H1 (cell line): ENCODE measurements around the gene FLRT3. TPM values are rescaled to one million over a fixed set of nuclear protein-coding genes. Genes with fewer than 3 reads are reported as not detected.

Source experiments
- CTCF ChIA-PET: fragments of 300-600 bp; sonication (Branson Sonifier 250); formaldehyde crosslinking; loops from one replicate; lab custom pipeline; 2021; ENCODE audit not compliant: partially characterized antibody; lab: Charles Lee
- POLR2A ChIA-PET: fragments of 300-600 bp; sonication (Branson Sonifier 250); formaldehyde crosslinking; loops from one replicate; lab custom pipeline; 2021; ENCODE audit warnings: inconsistent platforms; ENCODE audit not compliant: partially characterized antibody; lab: Charles Lee
- DNase-seq, 2 experiments: peaks; one replicate each; pipeline versions ENCODE4 v3.0.0 to v3.0.0-alpha.2; 2010 to 2022; ENCODE audit warnings: low spot score in 2 of 2, low read depth in 1 of 2, mixed read lengths in 1 of 2
- FAIRE-seq: peaks from 2 replicates; lab custom pipeline; 2011; peaks lifted over from hg19 to GRCh38; lab: Jason Lieb, UNC
- H2AFZ ChIP-seq: 2 replicates; pipeline ENCODE4 v1.8.1; 2012; ENCODE audit warnings: low read length, inconsistent platforms
- H2AK5ac ChIP-seq: 2 replicates; pipeline ENCODE4 v1.6.1; 2013; ENCODE audit warnings: low read depth, low read length
- H2BK120ac ChIP-seq: replicated peaks from 2 replicates; pipeline ENCODE3; 2013; ENCODE audit warnings: low read depth, low read length, inconsistent platforms
- H2BK12ac ChIP-seq: 2 replicates; pipeline ENCODE4 v1.6.1; 2013; ENCODE audit warnings: low read depth, low read length
- H2BK15ac ChIP-seq: 2 replicates; pipeline ENCODE4 v1.6.1; 2013; ENCODE audit warnings: low read length
- H2BK20ac ChIP-seq: 2 replicates; pipeline ENCODE4 v1.6.1; 2013; ENCODE audit warnings: low read length
- H2BK5ac ChIP-seq: 2 replicates; pipeline ENCODE4 v1.6.1; 2013; ENCODE audit warnings: low read depth, low read length
- H3K14ac ChIP-seq: 2 replicates; pipeline ENCODE4 v1.6.1; 2013; ENCODE audit warnings: inconsistent platforms; ENCODE audit not compliant: insufficient read length
- H3K18ac ChIP-seq: 2 replicates; pipeline ENCODE4 v1.6.1; 2013; ENCODE audit warnings: low read length; ENCODE audit errors: extremely low read depth
- H3K23ac ChIP-seq: 2 replicates; pipeline ENCODE4 v1.6.1; 2013; ENCODE audit warnings: inconsistent platforms; ENCODE audit not compliant: insufficient read length
- H3K23me2 ChIP-seq: 2 replicates; pipeline ENCODE4 v1.6.1; 2013; ENCODE audit warnings: low read depth, low read length
- H3K27ac ChIP-seq: 2 replicates; pipeline ENCODE4 v1.6.1; 2011; ENCODE audit warnings: low read depth, low read length, inconsistent platforms
- H3K27me3 ChIP-seq, 4 experiments: replicated peaks in 1 of 4; 1 replicate in 1 of 4; 2 replicates in 3 of 4; pipeline versions ENCODE4 v1.6.1 to v1.8.1; 2011 to 2013; ENCODE audit warnings: low read length in 3 of 4, mild to moderate bottlenecking in 3 of 4, inconsistent platforms in 2 of 4, mixed read lengths in 2 of 4, moderate library complexity in 1 of 4; ENCODE audit not compliant: control insufficient read depth in 3 of 4, insufficient read depth in 3 of 4; ENCODE audit errors: extremely low read depth in 1 of 4
- H3K36me3 ChIP-seq, 4 experiments: 2 replicates each; pipeline versions ENCODE4 v1.6.1 to v1.8.1; 2011 to 2013; ENCODE audit warnings: mild to moderate bottlenecking in 4 of 4, low read length in 3 of 4, moderate library complexity in 2 of 4, control low read depth in 1 of 4, inconsistent platforms in 1 of 4; ENCODE audit not compliant: insufficient read depth in 4 of 4, control insufficient read depth in 2 of 4
- H3K4ac ChIP-seq: replicated peaks from 2 replicates; pipeline ENCODE3; 2013; ENCODE audit warnings: low read length, low read depth, mixed read lengths, inconsistent platforms; ENCODE audit not compliant: insufficient read length
- H3K4me1 ChIP-seq, 4 experiments: replicated peaks in 1 of 4; 1 replicate in 1 of 4; 2 replicates in 3 of 4; pipeline versions ENCODE4 v1.6.1 to v1.8.1; 2011 to 2013; ENCODE audit warnings: low read length in 3 of 4, inconsistent platforms in 2 of 4, mixed read lengths in 1 of 4; ENCODE audit not compliant: insufficient read depth in 4 of 4, control insufficient read depth in 3 of 4
- H3K4me2 ChIP-seq, 2 experiments: 2 replicates each; pipeline versions ENCODE4 v1.6.1 to v1.8.1; 2011 to 2013; ENCODE audit warnings: low read depth in 2 of 2, low read length in 2 of 2, control low read depth in 1 of 2, inconsistent platforms in 1 of 2, mild to moderate bottlenecking in 1 of 2; ENCODE audit not compliant: insufficient read depth in 1 of 2
- H3K4me3 ChIP-seq, 4 experiments: fragments of 200-600, 300-600 bp in 1 of 4; sonication (generic), shearing (Covaris generic), sonication (Bioruptor Twin) in 1 of 4; 2 replicates each; pipeline versions ENCODE4 v1.5.1 to v1.8.1; 2011 to 2016; ENCODE audit warnings: low read length in 4 of 4, low read depth in 3 of 4, control low read depth in 2 of 4, inconsistent platforms in 2 of 4, mild to moderate bottlenecking in 2 of 4, mixed read lengths in 1 of 4, moderate library complexity in 1 of 4; ENCODE audit not compliant: insufficient read depth in 2 of 4; ENCODE audit errors: extremely low read depth in 1 of 4
- H3K56ac ChIP-seq: replicated peaks from 2 replicates; pipeline ENCODE3; 2013; ENCODE audit warnings: low read depth, mild to moderate bottlenecking, mixed read lengths, low read length, inconsistent platforms; ENCODE audit not compliant: insufficient read length
- H3K79me1 ChIP-seq: 2 replicates; pipeline ENCODE4 v1.6.1; 2013; ENCODE audit warnings: low read depth, low read length, control low read depth
- H3K79me2 ChIP-seq, 2 experiments: 2 replicates each; pipeline versions ENCODE4 v1.6.1 to v1.8.1; 2012 to 2013; ENCODE audit warnings: low read length in 2 of 2, mild to moderate bottlenecking in 2 of 2, inconsistent platforms in 1 of 2; ENCODE audit not compliant: insufficient read depth in 2 of 2, control insufficient read depth in 1 of 2
- H3K9ac ChIP-seq, 4 experiments: replicated peaks in 1 of 4; 1 replicate in 1 of 4; 2 replicates in 3 of 4; pipeline versions ENCODE4 v1.6.1 to v1.8.1; 2011 to 2013; ENCODE audit warnings: low read depth in 3 of 4, low read length in 3 of 4, control low read depth in 2 of 4, mild to moderate bottlenecking in 2 of 4, moderate library complexity in 2 of 4, inconsistent platforms in 1 of 4; ENCODE audit errors: extremely low read depth in 1 of 4
- H3K9me3 ChIP-seq, 2 experiments: 2 replicates each; pipeline versions ENCODE4 v1.6.1 to v1.8.1; 2012 to 2013; ENCODE audit warnings: mild to moderate bottlenecking in 2 of 2, moderate library complexity in 2 of 2, control low read depth in 1 of 2, inconsistent platforms in 1 of 2, low read depth in 1 of 2, low read length in 1 of 2, mixed read lengths in 1 of 2; ENCODE audit not compliant: insufficient read depth in 2 of 2
- H4K20me1 ChIP-seq, 2 experiments: replicated peaks in 1 of 2; 2 replicates each; pipeline versions ENCODE3 to v1.8.1; 2011 to 2013; ENCODE audit warnings: inconsistent platforms in 2 of 2, low read length in 2 of 2, mild to moderate bottlenecking in 1 of 2; ENCODE audit not compliant: insufficient read depth in 2 of 2, control insufficient read depth in 1 of 2
- H4K5ac ChIP-seq: 2 replicates; pipeline ENCODE4 v1.6.1; 2013; ENCODE audit warnings: low read length, low read depth, mixed read lengths, inconsistent platforms; ENCODE audit not compliant: insufficient read length
- H4K8ac ChIP-seq: 2 replicates; pipeline ENCODE4 v1.8.0; 2013; ENCODE audit warnings: mild to moderate bottlenecking, moderate library complexity, low read length, inconsistent platforms; ENCODE audit not compliant: insufficient read depth; ENCODE audit errors: extremely low read depth
- H4K91ac ChIP-seq: replicated peaks from 2 replicates; pipeline ENCODE3; 2013; ENCODE audit warnings: low read length, mixed read lengths, inconsistent platforms; ENCODE audit not compliant: insufficient read length
- CHD1 ChIP-seq: IDR thresholded peaks from 2 replicates; pipeline ENCODE4 v1.6.1; 2012; ENCODE audit warnings: low read depth, low read length, improper control_type of control experiment
- RAD21 ChIP-seq, 2 experiments: IDR thresholded peaks in 1 of 2; conservative IDR thresholded peaks in 1 of 2; 2 replicates each; pipeline ENCODE4 v1.6.1; 2011; ENCODE audit warnings: low read depth in 2 of 2, low read length in 2 of 2, improper control_type of control experiment in 1 of 2, inconsistent platforms in 1 of 2, mild to moderate bottlenecking in 1 of 2, moderate library complexity in 1 of 2
- TEAD4 ChIP-seq: IDR thresholded peaks from 2 replicates; pipeline ENCODE4 v1.6.1; 2012; ENCODE audit warnings: low read depth, low read length, inconsistent platforms, mixed read lengths
- WGBS, 2 experiments: shearing (Covaris generic) in 1 of 2; methylation state at CpG; one replicate each; pipeline versions ENCODE4 v1.1.6 to v1.1.7; 2013 to 2015; ENCODE audit warnings: low lambda C conversion rate in 2 of 2, mixed read lengths in 2 of 2, inconsistent platforms in 1 of 2, low coverage in 1 of 2, missing lambda C conversion rate in 1 of 2; ENCODE audit not compliant: insufficient replicate concordance in 2 of 2, insufficient coverage in 1 of 2, insufficient read length in 1 of 2; ENCODE audit errors: extremely low coverage in 1 of 2, missing lambda C conversion rate in 1 of 2; 5-methylcytosine and 5-hydroxymethylcytosine counted together
- polyA plus RNA-seq, 7 experiments: library from polyadenylated mRNA; depleted of rRNA in 3 of 7; stranded (reverse) in 5 of 7; unstranded in 2 of 7; fragments of >200 nt in 5 of 7; fragments of 200-250 nt in 2 of 7; gene quantifications; 1 replicate in 5 of 7; 2 replicates in 1 of 7; 4 replicates in 1 of 7; pipeline versions ENCODE4 v1.2.1 to v1.2.3, GENCODE V29; 2011 to 2013; ENCODE audit warnings: missing spikeins in 2 of 7, mixed read lengths in 2 of 7
- total RNA-seq: library from RNA; stranded (reverse); fragmentation: NEBNext Ultra II Directional; extraction: Animal tissue kit (Norgen Biotek cat#: 25700); gene quantifications from 2 replicates; pipeline ENCODE4 v1.2.1, GENCODE V29; 2021

The FLRT3 gene
- total and polyA plus RNA-seq, 2 of the 8 experiments (the other 6 are each of a cell fraction or from before 2014, with no cell fraction given), result 0.35 to 0.41 TPM

DNA sequence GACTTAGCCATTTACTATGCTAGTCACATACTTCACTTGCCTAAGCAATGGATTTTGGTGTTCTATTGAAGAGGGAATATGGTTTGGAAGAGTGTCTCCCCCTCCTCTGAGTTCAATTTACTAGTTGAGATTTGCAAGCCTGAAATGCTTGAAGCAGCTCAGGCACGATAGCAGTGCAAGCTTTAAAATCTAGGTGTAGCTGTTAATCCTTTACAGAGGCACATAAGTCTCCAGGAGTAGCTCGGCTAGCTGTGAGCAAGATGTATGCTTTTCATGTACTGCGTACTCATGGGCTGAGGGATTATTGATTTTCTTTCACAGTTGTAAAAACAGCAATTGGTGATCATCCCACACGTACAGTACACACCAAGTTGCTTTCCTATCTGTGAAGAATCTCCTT lies 726 bp downstream of the FLRT3 start:
- Histone ChIP-seq H3K18ac (no peak overlapping the region), H3K4me1 (peaks cover 0 to 12% (median 3%) of the 10 kb centered on the region in 4 experiments; a peak in 3 of 7 replicates), H3K27me3 (no peaks in the 10 kb centered on the region), H3K56ac (no peak overlapping the region), H3K23ac (no peak overlapping the region), H2BK5ac (no peak overlapping the region), H3K27ac (no peak overlapping the region), H2AFZ (peak overlapping the region; percentile 50; the same call in 1 of the 2 replicates), H3K9me3 (no peaks in the 10 kb centered on the region), H4K8ac (no peak overlapping the region), H4K20me1 (no peaks in the 10 kb centered on the region), H2AK5ac (no peak overlapping the region), H2BK12ac (no peak overlapping the region), H3K14ac (no peak overlapping the region), H4K5ac (no peak overlapping the region), H4K91ac (no peak overlapping the region), H3K4me2 (peak overlapping the region; percentile 10 to 41; a peak in 2 of 4 replicates)
- WGBS, 2 experiments, result 87% methylated on average over 4 of the region's 4 CpGs; no CpG with 5 or more reads in 1 of the 2 experiments
- CTCF ChIA-PET, result interaction anchor here (0.8 to 2.4 kb wide), 21 partner anchors 11 to 901 kb away, joined by 3 to 10 read pairs (median 4); no protein-coding TSS in a partner anchor
- POLR2A ChIA-PET, result no interaction called here
- no peak for DNase-seq
- TF ChIP-seq CHD1, result no peak
- peak in 1 of 2 experiments; percentile 26; a peak in 2 of 4 replicates for TF ChIP-seq RAD21 (IDR thresholded peaks at IDR 0.05 in 1 of 2, conservative IDR thresholded peaks at IDR 0.05 in 1 of 2; ENCODE audit: low read depth in 2 of 2, low read length in 2 of 2)
- no peak for TF ChIP-seq TEAD4
- TF ChIP-seq, all 59 proteins: peak for 1
- H3K79me2 ChIP-seq, result no peaks in the 10 kb centered on the region
- no peaks in the 10 kb centered on the region for H3K79me1 ChIP-seq
- no peak overlapping the region for H2BK120ac ChIP-seq
- H2BK15ac ChIP-seq, result no peak overlapping the region
- peak overlapping the region in 2 of 4 experiments; percentile 28 to 54; a peak in 2 of 8 replicates for H3K4me3 ChIP-seq
- no peaks in the 10 kb centered on the region for H3K36me3 ChIP-seq
- H3K4ac ChIP-seq, result no peak overlapping the region
- H3K23me2 ChIP-seq, result no peaks in the 10 kb centered on the region
- peak overlapping the region in 1 of 4 experiments; percentile 27; a peak in 1 of 7 replicates for H3K9ac ChIP-seq
- H2BK20ac ChIP-seq, result no peak overlapping the region
- FAIRE-seq, result no peak
